GM18951 (cell line): ENCODE results near the gene METTL8.
"Not testable (repeated sequence)": the region's sequence is repeated elsewhere in the genome, so short reads cannot be mapped to it uniquely, and the experiment has no call there.

Experiments
- POLR2A ChIP-seq: IDR thresholded peaks from 4 replicates; pipeline ENCODE4 v1.6.1; 2011; ENCODE audit warnings: mild to moderate bottlenecking; ENCODE audit not compliant: insufficient read length, insufficient read depth; ENCODE audit errors: extremely low read depth
- in situ Hi-C: fragments of 300-500 bp; cut with MboI; formaldehyde crosslinking; loops from one replicate; pipeline ENCODE4 v1.12.0; 2022; ENCODE audit warnings: low sequenced_read_pairs, mixed read lengths, inconsistent platforms; ENCODE audit not compliant: unreplicated experiment

Gene METTL8

GRCh38 chr2:171367692-171368091 is 66.1 kb downstream of the METTL8 start:
- no peak for TF ChIP-seq POLR2A
- in situ Hi-C loops: no loop called here

DNA sequence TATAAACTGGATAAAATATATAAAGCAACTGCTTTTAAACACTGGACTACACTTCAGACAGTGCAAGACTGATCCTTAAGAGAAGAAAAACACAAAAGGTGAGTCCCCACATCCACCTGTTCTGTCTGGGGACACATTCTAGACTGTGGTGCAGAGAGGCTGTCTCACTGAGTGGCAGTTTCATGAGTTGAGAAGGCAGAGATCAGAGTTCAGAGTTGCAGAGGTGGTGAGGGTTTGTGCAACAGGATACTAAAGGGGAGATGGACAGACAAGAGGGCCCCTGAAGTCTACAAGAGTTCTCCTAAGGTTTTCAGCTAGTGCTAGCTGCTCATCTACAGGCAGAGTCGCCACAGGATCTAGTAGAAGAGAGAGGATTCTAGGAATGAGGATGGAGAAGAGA is 68.0 kb downstream of the METTL8 start:
- in situ Hi-C loops: no loop called here

GRCh38 chr2:171365232-171365631 is 68.6 kb downstream of the METTL8 start:
- in situ Hi-C loops: no loop called here

More for the DNA sequence above, 68.0 kb downstream of the METTL8 start:
- TF ChIP-seq POLR2A: no peak

GRCh38 chr2:171362396-171362795 is 71.4 kb downstream of the METTL8 start:
- in situ Hi-C loops: no loop called here

More at GRCh38 chr2:171365232-171365631, 68.6 kb downstream of the METTL8 start:
- TF ChIP-seq POLR2A: no peak

GRCh38 chr2:171360905-171361304 is 72.9 kb downstream of the METTL8 start:
- no peak for TF ChIP-seq POLR2A
- in situ Hi-C loops: no loop called here

More at GRCh38 chr2:171362396-171362795, 71.4 kb downstream of the METTL8 start:
- no peak for TF ChIP-seq POLR2A

DNA sequence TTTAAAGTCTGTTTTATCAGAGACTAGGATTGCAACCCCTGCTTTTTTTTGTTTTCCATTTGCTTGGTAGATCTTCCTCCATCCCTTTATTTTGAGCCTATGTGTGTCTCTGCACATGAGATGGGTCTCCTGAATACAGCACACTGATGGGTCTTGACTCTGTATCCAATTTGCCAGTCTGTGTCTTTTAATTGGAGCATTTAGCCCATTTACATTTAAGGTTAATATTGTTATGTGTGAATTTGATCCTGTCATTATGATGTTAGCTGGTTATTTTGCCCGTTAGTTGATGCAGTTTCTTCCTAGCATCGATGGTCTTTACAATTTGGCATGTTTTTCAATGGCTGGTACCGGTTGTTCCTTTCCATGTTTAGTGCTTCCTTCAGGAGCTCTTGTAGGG is 80.0 kb downstream of the METTL8 start:
- in situ Hi-C loops: not testable (repeated sequence)

GRCh38 chr2:171348056-171348455 is 85.7 kb downstream of the METTL8 start:
- in situ Hi-C loops: no loop called here
- TF ChIP-seq POLR2A: no peak

- TF ChIP-seq POLR2A: no peak
- in situ Hi-C loops: no loop called here
Measured at GRCh38 chr2:171347591-171348032, 86.2 kb downstream of the METTL8 start.

DNA sequence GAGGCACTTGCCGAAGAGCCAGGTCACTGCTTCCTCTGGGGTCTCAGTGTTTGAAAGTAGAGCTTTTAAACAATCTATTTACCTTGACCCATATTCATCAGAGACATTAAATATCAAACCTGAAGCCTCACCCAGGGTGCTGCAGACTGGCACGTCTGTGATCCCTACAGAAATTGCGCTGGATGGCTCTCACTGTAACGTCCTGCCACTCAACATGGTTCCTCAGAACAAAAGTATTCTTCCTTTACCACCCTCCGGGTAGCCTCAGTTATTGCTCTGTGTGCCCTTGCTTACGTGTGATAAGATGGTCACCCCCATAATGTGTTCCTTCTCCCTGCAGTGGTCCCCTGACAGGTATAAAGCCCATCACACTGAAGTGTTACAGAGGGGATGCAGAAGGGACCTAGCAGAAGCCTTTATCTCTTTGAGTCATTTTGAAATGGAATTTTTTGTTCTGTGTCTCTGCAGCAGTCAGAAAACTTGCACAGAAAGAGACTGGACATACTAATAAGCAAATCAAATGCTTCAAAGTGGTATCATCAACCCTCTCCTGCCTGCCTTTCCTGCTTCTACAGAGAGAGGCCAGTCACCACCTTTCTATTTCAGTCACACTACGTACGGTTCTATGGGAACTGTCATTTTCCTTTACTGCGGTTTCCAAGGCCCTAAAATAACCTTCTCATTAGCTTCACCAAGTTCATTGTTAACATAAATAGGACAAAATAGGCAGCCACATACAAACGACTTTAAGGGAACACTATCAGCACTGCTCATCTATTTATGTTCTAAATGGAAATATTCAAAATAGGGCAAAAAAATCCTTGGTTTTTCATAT is 86.8 kb downstream of the METTL8 start:
- TF ChIP-seq POLR2A: no peak
- in situ Hi-C loops: no loop called here

- no peak for TF ChIP-seq POLR2A
- in situ Hi-C loops: no loop called here
Measured at GRCh38 chr2:171345971-171346722, 87.6 kb downstream of the METTL8 start.

DNA sequence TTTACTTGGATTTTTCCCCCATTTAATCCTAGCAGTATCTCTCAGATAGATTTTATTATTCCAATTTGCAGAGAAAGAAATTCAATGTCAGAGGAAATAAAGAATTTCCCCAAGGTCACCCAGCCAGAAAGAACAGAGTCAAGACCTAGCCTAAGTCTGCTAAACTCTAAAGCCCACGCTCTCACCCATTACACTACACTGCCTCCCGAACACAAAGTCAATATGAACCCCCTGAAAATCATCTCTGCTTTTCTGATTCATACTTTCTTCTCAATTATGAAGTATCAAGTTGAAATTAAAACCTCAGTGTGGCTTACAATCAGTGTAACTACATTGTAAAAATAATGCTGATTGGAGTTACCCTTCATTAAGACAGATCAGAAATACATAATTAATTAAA is 89.6 kb downstream of the METTL8 start:
- in situ Hi-C loops: no loop called here
- TF ChIP-seq POLR2A: no peak

GRCh38 chr2:171342067-171342413 is 91.8 kb downstream of the METTL8 start:
- in situ Hi-C loops: no loop called here
- no peak for TF ChIP-seq POLR2A

DNA sequence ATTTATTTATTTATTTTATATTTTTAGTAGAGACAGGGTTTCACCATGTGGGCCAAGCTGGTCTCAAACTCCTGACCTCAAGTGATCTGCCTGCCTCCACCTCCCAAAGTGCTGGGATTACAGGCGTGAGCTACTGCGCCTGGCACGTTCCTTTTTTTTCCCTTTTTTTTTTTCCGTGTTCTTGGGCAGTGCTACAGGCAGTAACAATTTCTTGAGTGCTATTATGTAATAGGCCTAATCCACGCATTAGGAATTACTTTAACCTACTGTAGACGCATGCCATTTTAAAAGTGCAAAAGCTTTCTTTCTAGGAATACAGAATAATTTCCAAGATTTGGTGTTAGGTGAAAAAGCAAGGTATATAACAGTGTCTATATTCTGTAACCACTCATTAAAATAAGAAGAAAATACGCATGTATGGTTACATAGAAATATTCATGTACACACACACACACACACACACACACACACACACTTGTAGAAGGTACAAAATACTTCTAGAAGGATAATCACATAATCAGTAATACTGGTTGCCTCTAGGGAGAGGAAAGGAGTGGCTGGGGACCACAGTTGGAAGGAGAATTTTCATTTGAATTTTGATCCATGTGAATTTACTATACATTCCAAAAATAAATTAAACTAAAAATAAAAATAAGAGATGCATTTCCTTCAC is 92.3 kb downstream of the METTL8 start:
- TF ChIP-seq POLR2A: no peak

More for the DNA sequence above, 92.3 kb downstream of the METTL8 start:
- in situ Hi-C loops: no loop called here
